VCaP (cell line): ENCODE measurements around the gene TERT.

Experiments used
- H3K27ac ChIP-seq: fragments of 450-650 bp; 2 replicates; pipeline ENCODE4 v1.5.1; 2017
- TF ChIP-seq, protein P1 (sequence below): fragments of 450-650 bp; conservative IDR thresholded peaks from 2 replicates; pipeline ENCODE4 v1.5.1; 2017; ENCODE audit warnings: mild to moderate bottlenecking, moderate library complexity

The TERT gene

DNA sequence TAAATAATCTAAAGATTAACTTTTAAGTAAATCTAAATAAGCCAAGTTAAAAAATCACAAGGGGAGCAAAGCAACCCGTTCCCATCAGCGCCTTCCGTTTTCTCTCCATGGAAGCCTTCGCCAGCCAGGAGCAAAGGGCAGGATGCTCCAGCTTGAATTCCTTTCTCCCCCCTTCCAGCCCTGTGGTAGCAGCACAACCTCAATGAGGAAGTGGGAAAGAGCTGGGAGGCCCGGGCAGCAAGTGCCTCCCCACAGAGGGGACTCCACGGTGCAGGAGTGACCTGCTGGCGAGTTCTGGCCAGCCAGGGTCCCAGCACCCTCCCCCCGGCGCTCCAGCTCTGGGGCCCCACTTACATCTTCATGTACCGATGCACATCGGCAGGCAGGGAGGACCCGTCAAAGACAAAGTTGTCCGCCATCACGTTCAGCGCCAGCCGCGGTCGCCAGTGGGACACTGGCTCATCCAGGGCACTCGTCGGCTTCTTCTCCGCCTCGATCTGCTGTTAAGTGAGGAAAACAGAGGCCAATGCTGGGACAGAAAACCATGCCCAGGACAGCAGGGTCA lies 43.7 kb upstream of the TERT start:
- H3K27ac ChIP-seq, result no peak overlapping the region
- TF ChIP-seq, protein P1, sequence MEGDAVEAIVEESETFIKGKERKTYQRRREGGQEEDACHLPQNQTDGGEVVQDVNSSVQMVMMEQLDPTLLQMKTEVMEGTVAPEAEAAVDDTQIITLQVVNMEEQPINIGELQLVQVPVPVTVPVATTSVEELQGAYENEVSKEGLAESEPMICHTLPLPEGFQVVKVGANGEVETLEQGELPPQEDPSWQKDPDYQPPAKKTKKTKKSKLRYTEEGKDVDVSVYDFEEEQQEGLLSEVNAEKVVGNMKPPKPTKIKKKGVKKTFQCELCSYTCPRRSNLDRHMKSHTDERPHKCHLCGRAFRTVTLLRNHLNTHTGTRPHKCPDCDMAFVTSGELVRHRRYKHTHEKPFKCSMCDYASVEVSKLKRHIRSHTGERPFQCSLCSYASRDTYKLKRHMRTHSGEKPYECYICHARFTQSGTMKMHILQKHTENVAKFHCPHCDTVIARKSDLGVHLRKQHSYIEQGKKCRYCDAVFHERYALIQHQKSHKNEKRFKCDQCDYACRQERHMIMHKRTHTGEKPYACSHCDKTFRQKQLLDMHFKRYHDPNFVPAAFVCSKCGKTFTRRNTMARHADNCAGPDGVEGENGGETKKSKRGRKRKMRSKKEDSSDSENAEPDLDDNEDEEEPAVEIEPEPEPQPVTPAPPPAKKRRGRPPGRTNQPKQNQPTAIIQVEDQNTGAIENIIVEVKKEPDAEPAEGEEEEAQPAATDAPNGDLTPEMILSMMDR, result no peak

DNA sequence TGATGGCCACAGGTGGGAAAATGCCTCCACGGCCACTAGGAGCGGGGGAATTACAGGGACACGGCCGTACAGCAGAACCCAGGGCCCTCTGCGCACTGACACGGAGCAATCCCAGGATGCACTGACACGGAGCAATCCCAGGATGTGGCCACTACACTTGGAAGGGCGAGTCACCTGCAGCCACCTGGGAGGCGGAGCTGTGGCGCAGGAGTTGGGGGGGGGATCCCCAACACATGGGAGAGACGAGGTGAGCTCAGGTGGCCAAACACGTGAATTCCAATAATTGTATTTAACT lies 43.3 kb upstream of the TERT start:
- no peak overlapping the region for H3K27ac ChIP-seq
- TF ChIP-seq, protein P1, result no peak

DNA sequence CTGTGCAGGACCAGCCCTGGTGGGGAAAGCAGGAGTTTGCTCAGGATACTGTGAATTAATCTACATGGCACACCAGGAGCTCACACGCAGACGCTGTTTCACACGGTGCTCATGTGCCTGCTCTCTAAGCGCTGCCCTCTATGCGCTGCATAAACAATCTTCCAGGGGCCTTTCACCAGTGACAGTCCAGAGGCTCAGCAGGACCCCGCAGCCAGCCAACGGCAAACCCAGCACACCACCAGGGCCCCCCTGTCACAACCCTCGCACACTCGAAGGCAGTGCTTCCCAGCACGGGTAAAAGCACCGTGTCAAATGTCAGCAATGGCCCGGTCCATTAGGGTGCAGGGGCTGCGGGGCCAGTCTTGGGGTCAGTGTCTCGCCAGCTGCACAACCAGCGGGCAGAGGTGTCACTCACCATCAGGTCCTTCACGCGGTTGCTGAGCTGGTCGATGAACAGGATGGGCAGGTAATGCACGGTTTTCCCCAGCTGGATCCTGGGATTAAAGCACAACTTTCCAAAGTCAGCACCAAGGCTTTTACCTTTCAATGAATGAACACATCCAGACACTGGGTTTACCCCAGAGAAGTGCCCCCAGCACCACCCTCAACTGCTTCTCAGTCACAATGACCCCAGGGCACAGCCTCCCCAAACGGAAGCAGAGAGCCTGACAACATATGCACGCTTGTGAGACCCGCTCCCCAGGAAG lies 42.8 kb upstream of the TERT start:
- TF ChIP-seq, protein P1, result no peak
- H3K27ac ChIP-seq, result no peak overlapping the region

DNA sequence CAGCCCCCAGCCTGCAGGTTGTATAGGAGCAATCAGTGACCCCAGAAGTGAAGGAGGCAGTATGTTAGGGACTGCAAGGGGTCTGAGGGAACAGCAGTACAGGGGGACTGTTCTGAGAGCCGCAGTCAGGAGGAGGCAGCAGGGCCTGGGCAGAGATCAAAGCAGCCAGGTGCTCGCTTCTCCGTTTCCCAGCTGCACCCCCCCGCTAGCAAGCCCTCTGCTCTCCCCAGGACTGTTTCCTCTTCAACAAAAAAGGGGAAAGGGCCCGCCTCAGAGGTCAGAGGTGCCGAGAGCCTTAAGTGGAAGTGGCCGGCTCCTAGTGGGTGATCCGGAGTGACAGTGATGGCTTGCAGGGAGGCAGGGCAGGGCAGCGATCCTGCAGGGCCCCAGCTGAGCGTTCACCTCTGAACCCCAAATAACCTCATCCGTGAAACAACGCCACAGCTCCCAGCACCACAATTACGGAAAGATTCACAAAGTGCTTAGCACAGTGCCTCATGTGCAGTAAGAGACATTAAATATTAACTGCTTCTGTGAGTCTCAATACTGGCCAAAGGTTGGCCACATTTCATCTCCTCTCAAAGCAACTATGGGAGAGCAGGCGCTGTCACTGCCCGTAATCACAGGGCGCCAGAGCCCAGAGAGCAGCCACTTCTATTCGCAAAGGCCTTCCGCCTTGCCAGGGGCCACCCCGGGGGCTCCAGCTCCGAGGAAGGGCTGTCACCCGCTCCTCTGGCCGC lies 42.1 kb upstream of the TERT start:
- TF ChIP-seq, protein P1, result no peak
- H3K27ac ChIP-seq, result no peak overlapping the region

DNA sequence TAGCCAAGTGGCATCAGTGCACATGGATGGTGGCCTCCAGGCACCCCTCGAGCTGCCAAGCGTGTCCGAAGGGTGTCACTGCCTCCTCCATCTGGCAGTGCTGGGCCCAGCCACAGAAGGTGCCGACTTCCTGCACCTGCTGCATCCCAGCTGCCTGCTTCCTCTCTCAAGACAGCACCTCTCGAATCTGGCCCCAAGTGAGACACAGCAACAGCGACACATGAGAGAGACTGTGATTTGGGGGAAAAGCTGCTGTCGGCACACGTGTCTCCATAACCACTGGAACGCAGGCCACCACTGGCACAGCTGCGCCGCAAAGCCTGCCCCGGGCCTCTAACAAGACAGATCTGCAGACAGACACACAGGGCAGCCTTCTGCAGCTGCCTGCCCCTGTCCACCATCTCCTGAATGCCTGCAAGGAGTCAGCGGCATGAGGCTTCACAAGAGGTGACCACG lies 41.3 kb upstream of the TERT start:
- TF ChIP-seq, protein P1, result no peak
- no peak overlapping the region for H3K27ac ChIP-seq

DNA sequence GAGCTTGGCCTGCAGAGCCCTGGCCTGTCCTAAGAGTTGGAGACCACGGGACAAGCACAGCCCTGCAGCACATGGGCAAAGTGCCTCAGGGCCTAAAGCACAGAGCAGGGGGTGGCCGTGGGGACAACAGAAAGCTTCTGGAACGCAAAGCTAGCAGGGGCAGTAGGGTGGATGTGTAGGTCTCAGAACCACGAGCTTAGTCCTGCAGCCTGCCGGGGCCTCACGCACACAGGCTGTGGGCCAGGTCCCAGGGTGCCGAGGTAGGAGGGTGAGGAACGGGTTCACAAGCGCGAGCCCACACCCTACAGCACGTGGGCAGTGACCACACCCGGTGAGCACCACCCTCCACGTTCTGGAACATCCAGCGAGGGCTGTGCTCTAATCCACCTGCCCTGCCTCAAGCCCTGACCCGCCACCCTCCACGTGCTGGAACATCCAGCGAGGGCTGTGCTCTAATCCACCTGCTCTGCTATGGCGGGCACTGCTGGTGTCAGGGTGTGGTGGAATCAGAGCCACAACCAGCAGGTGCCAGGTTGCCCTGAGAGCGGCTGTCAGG lies 40.8 kb upstream of the TERT start:
- H3K27ac ChIP-seq, result no peak overlapping the region
- TF ChIP-seq, protein P1, result no peak

DNA sequence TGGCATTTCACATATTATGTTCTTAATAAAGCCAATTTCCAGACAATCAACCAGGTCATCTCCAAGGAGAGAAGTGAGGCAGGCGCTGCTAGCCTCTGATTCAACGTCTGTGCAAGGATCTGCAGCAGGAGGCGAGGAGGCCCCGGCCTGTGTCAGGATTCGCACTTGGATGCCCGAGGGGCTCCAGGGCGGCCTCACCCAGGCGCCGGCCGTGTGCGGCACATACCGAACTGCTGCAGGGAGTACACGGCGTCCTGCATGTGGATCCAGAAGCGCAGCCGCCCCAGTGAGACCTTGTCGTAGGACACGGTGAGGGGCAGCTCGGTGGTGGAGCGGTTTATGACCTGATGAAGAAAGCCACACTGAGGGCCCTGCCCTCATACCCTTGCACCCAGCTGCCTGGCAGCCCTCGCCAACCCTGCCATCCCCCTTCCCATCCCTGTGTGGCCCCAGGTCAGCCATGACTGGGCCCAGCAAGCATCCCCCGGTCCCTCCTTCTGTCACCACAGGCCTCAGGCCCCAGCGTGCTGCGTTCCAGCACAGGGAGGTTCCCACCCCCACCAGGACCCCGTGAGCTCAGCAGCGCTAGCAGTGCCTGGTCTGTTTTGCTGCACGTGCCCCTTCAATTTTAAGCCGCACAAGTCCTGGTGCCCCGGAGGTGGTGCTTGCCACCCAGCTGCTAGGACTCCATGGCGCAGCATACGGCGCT lies 40.1 kb upstream of the TERT start:
- H3K27ac ChIP-seq, result no peak overlapping the region
- TF ChIP-seq, protein P1, result no peak
